ENCODE results near the gene IGF2R.

IGF2R gene

GRCh38 chr6:160055378-160055777, 86.5 kb downstream of the IGF2R start:
- DNase-seq = no peak

DNA sequence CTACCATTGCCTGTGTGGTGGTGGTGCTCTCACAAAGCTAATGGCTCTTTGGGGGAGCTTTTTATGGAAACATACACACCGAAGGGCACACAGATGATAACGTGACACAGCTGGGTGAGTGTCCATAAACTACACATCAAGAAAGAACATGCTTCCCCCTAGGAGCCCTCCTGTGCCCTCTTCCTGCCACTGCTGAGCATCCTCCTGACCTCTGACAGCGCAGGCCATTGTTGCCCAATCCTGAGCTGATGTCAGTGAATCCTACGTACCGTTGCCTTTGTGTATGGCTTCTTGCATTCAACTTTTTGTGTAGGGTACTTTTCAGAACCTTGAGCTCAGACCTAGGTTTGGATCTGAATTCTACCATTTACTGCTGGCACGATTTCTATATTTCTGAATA, 86.9 kb downstream of the IGF2R start:
- no peak for DNase-seq

GRCh38 chr6:160057080-160057479, 88.2 kb downstream of the IGF2R start:
- DNase-seq = no peak

GRCh38 chr6:160058603-160059215, 89.8 kb downstream of the IGF2R start:
- DNase-seq = no peak

DNA sequence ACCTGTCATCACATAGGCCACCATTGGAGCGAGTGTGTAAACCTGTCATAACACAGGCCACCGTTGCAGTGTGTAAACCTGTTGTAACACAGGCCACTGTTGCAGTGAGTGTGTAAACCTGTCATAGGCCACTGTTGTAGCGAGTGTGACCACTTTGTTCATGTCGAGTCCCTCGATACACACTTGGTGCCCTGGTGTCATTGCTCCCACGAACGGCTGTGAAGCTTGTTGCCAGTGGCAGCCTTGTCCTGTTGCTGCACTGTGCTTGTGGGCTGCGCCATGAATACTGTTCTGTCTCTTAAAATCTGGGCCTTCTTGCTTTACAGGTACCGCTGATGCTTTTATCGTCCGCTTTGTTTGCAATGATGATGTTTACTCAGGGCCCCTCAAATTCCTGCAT, 91.3 kb downstream of the IGF2R start:
- no peak for DNase-seq

DNA sequence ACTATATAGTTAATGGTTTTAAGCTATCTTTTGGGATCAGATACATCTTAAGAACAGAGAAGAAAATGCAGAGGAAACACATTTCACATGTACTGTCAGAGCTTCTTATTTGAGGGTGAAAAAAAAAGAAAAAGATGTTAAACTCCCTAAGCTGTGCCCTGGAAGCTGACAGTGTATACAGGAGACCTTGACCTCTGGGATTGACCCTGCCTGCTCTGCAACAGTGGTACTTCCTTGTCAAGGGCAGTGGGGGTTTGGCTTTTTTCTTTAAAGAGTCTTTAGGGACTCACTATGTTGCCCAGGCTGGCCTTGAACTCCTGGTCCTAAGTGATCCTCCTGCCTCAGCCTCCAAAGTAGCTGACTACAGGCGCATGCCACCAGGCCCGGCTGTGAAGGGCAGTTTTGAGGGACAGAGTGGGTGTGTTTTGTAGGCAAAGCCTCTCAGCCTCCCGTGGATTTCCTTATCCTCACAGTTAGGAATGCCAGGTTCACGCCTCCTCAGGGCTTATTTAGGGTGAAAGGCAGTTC, 92.1 kb downstream of the IGF2R start:
- DNase-seq = no peak

GRCh38 chr6:160063771-160064413, 95.0 kb downstream of the IGF2R start:
- DNase-seq = no peak

DNA sequence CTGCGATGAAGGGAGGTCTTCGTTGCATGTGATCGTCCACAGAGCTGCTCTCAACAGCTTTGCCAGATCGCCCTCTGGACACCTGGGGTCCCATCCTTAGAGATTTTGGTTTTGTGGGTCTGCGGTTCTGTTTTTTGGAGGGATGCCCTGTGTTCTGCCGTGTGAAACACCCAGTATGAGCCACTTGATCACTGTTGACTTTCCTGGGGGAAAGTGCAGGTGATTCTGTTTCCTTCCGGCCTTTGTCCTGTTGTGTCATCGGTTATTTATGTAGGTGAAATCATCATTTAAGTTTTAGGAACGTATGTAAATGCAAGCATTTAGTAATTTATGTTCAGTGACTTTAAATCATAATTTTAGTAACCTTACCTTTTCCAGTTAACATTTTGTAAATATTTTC, 96.3 kb downstream of the IGF2R start:
- DNase-seq = no peak

DNA sequence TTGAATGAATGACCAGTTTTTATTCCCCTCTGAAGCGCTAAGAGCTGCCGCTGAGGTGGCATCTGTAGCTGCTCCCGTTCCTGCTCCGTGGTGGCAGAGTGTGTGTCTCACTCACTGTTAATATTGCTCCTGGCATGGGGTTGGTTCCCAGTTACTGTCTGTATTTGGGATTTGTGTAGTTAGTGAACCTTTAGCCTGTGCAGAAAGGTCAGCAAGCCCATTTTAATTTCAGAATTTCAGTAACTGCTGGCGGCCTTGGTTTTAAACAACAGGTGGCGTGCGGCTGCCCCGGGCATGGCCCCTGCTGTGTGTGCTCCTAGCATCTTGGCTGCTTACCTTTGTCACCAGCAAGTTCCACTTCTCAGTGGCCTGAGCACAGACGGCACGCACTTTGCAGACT, 98.7 kb downstream of the IGF2R start:
- DNase-seq = no peak

- no peak for DNase-seq
Measured at GRCh38 chr6:160068346-160068745, 99.5 kb downstream of the IGF2R start.

GRCh38 chr6:160069050-160069454, 100.2 kb downstream of the IGF2R start:
- DNase-seq = peak; percentile 46

GRCh38 chr6:160069459-160069858, 100.6 kb downstream of the IGF2R start:
- DNase-seq = no peak

DNA sequence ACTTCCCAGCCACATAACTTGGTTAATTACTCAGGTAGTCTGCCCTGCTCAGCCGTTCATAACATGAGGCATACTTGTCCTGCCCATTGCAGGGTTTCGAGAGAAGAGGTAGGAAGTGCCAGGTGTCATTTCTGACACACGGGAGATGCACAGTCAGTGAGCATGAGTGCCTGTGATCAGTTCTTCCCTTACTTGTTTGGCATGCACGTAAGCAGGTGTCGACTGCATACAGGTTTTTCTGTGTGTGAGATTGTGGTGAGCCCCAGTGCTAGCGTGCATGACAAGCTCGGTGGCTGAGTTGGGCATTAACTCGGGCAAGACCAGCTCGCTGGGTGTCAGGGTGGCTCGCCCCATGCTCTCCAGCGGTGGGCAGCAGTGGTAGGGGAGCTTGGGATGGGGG, 101.5 kb downstream of the IGF2R start:
- no peak for DNase-seq

DNA sequence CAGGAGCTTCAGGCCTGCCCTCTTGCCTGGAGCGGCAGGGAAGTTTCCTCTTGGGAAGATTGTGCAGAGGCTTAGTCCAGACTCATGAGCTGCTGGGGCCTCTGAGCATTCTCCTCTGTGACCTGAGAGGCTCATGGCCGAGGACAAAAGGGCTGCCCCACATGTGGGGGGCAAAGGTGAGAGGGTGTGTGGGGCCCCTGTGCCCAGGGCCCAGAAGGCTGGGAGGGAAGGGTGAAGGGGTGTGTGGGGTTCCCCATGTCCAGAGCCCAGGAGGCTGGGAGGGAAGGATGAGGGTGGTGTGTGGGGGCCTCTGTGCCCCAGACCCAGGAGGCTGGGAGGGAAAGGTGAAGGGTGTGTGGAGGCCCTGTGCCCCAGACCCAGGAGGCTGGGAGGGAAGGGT, 101.9 kb downstream of the IGF2R start:
- DNase-seq = no peak

GRCh38 chr6:160071805-160072690, 103.2 kb downstream of the IGF2R start:
- no peak for DNase-seq

GRCh38 chr6:160073272-160073671, 104.4 kb downstream of the IGF2R start:
- DNase-seq = no peak

- no peak for DNase-seq
Measured at GRCh38 chr6:160076009-160076408, 107.1 kb downstream of the IGF2R start.

DNA sequence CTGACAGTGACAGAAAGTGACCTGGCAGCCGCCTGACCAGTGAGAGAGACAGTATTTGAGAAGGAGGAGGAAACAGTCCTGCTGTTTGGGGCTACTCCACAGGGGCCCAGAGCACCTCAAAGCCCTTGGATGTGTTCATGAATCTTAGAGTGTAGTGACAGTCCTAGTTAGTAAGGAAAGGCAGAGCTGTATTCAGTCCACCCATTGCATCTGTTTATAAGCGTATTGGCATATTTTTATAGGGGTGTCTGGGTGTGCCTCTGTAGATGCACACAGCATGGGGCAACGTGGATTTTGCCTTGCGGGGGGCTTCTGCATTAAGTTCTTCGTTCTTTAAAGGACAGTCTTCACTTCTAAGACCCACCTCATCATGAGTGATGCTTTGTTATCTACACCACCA, 108.1 kb downstream of the IGF2R start:
- DNase-seq = no peak

- DNase-seq = no peak
Measured at GRCh38 chr6:160077526-160077925, 108.6 kb downstream of the IGF2R start.

DNA sequence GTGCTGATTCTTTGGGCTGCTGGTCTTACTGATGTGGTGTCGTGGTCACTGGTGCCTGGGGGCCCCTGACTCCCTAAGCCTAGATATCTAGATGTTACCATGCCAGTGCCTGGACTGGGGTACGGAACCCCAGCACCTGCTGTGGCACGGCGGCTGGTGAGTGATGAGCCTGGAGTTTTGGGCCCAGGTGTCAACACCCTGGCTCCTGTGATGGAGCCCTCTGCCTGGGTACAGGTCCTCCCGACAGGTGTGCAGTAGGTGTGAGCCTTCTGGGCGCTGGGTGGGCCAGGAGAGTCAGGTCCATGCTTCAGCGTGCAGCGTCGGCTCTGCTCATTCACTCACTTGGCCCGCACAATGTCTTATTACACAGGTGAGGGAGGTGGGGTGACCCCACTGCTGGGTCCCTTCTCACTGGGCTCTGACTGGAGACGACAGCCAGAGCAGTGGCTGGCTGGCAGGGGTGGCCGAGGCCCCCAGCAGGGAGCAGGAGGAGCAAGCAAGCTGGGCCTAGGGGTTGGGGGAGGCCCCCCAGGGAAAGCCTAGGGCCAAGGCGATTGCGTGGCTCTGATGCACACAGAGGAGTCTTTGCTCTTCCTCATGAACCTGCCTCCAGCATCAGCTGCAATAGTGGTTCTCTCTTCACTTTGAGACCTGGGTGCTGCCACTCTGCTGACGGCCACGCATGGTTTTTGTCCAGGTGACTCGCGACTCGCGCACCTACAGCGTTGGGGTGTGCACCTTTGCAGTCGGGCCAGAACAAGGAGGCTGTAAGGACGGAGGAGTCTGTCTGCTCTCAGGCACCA, 110.2 kb downstream of the IGF2R start:
- no peak for DNase-seq

DNA sequence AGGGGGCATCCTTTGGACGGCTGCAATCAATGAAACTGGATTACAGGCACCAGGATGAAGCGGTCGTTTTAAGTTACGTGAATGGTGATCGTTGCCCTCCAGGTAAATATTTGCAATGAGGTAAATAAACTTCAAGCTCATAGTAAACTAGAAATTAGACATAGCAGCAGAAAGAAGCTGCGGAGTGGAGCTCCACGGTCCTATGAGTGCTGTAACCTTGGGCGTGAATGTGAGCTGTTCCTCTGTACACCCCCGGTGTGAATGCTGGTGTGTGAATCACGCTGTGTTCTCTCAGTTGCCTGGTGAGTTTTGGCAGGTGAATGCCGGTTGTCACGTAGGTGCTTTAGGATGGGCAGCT, 110.8 kb downstream of the IGF2R start:
- no peak for DNase-seq

- no peak for DNase-seq
Measured at GRCh38 chr6:160080097-160080496, 111.2 kb downstream of the IGF2R start.

DNA sequence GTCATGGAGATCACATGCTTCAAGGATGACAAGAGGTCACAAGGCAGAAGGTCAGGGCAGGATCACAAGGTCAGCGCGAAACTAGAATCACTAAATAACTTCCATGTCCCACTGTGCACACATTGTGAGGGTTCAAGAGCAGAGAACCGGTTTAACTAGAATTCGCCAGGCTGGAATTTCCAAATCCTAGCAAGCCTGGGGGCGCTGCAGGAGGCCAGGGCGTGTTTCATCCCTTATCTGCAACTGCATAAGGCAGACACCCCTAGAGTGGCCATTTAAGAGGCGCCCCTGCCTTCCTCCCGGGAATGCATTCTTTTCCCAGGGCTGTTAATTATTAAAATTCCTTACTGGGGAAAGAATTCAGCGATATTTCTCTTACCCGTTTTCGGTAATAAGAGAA, 112.5 kb downstream of the IGF2R start:
- no peak for DNase-seq
